GM12878 (cell line): ENCODE data around the gene STAT3. TPM values are rescaled to one million over a fixed set of nuclear protein-coding genes. Genes with fewer than 3 reads are reported as not detected.

Experiments
- ATF3 ChIP-seq: IDR thresholded peaks from 2 replicates; pipeline ENCODE4 v1.6.1; 2011; ENCODE audit warnings: low read depth, mild to moderate bottlenecking, low read length, moderate library complexity, borderline replicate concordance; ENCODE audit errors: extremely low read depth
- CBFB ChIP-seq: IDR thresholded peaks from 2 replicates; pipeline ENCODE4 v1.6.1; 2016; ENCODE audit warnings: antibody characterized with exemption, low read depth
- EED ChIP-seq: sonication (generic); IDR thresholded peaks from 2 replicates; pipeline ENCODE4 v1.6.1; 2016; ENCODE audit warnings: antibody characterized with exemption, low read depth
- EZH2 ChIP-seq: IDR thresholded peaks from 2 replicates; pipeline ENCODE4 v1.6.1; 2012; ENCODE audit warnings: low read depth, mild to moderate bottlenecking, control low read depth, inconsistent platforms, low read length, borderline replicate concordance; ENCODE audit not compliant: control insufficient read depth
- HCFC1 ChIP-seq: fragments of 150-350 bp; IDR thresholded peaks from 2 replicates; pipeline ENCODE4 v1.6.1; 2014; ENCODE audit warnings: low read length
- MTA3 ChIP-seq: IDR thresholded peaks from 2 replicates; pipeline ENCODE4 v1.6.1; 2012; ENCODE audit warnings: low read length, inconsistent platforms, borderline replicate concordance
- NFIC ChIP-seq: IDR thresholded peaks from 2 replicates; pipeline ENCODE4 v1.6.1; 2012; ENCODE audit warnings: low read depth, mild to moderate bottlenecking, inconsistent platforms, low read length, moderate library complexity
- NR2C1 ChIP-seq: fragments of 450-650 bp; IDR thresholded peaks from 2 replicates; pipeline ENCODE4 v1.6.1; 2017; ENCODE audit warnings: antibody characterized with exemption, mild to moderate bottlenecking, moderate library complexity
- NR2C2 ChIP-seq: IDR thresholded peaks from 2 replicates; pipeline ENCODE4 v1.6.1; 2011; ENCODE audit warnings: borderline replicate concordance, low read depth; ENCODE audit not compliant: control insufficient read depth, insufficient read length
- PAX5 ChIP-seq: IDR thresholded peaks from 2 replicates; pipeline ENCODE4 v1.6.1; 2011; ENCODE audit warnings: low read depth, low read length, borderline replicate concordance
- POU2F2 ChIP-seq: IDR thresholded peaks from 3 replicates; pipeline ENCODE4 v1.6.1; 2011; ENCODE audit warnings: low read depth, mild to moderate bottlenecking, low read length, borderline replicate concordance
- SMAD5 ChIP-seq: IDR thresholded peaks from 2 replicates; pipeline ENCODE4 v1.6.1; 2016; ENCODE audit warnings: antibody characterized with exemption, low read depth
- STAT1 ChIP-seq: fragments of 450-650 bp; conservative IDR thresholded peaks from 2 replicates; pipeline ENCODE4 v1.6.1; 2014; ENCODE audit warnings: antibody characterized with exemption, mild to moderate bottlenecking
- TAF1 ChIP-seq: IDR thresholded peaks from 2 replicates; pipeline ENCODE4 v1.6.1; 2011; ENCODE audit warnings: mild to moderate bottlenecking, low read depth, low read length, borderline replicate concordance
- TBL1XR1 ChIP-seq: IDR thresholded peaks from 2 replicates; pipeline ENCODE4 v1.6.1; 2012; ENCODE audit warnings: low read depth, low read length, improper control_type of control experiment
- polyA plus RNA-seq, 11 experiments: library from polyadenylated mRNA; depleted of rRNA in 4 of 11; unstranded in 6 of 11; stranded (reverse) in 5 of 11; fragments of >200 nt; fragmentation: Nextera tagmentation in 4 of 11; fragmentation: Illumina TruSeq in 1 of 11; extraction: Ambion mirVana in 4 of 11; extraction: Trizol in 1 of 11; gene quantifications; 1 replicate in 1 of 11; 2 replicates in 10 of 11; pipeline versions ENCODE4 v1.2.1 to v1.2.3, GENCODE V29; 2011 to 2016; ENCODE audit warnings: inconsistent platforms in 2 of 11, missing spikeins in 2 of 11, low read depth in 1 of 11
- total RNA-seq, 4 experiments: library from RNA; depleted of rRNA in 3 of 4; stranded (reverse); fragments of >200 nt in 3 of 4; fragmentation: Illumina TruSeq in 1 of 4; extraction: Trizol in 1 of 4; gene quantifications; 2 replicates each; pipeline versions ENCODE4 v1.2.1 to v1.2.3, GENCODE V29; 2013 to 2021
- TF ChIP-seq, protein P1 (sequence below): fragments of 450-650 bp; conservative IDR thresholded peaks from 2 replicates; pipeline ENCODE4 v1.6.1; 2017; ENCODE audit warnings: mild to moderate bottlenecking, moderate library complexity
- TF ChIP-seq, protein P2 (sequence below): IDR thresholded peaks from 2 replicates; pipeline ENCODE4 v1.6.1; 2012; ENCODE audit warnings: mild to moderate bottlenecking, low read depth, low read length

The STAT3 gene
- total and polyA plus RNA-seq, 10 of the 15 experiments (the other 5 are each of a cell fraction or from before 2014, with no cell fraction given), result 18.4 to 96.4 (median 60.9) TPM

GRCh38 chr17:42407289-42407836, 19.1 kb upstream of the STAT3 start (continued):
- TF ChIP-seq EED (no peak), EZH2 (no peak), NR2C2 (no peak), TBL1XR1 (no peak), TAF1 (no peak), SMAD5 (no peak), HCFC1 (peak; percentile 98), NR2C1 (peak; percentile 91), NFIC (no peak), STAT1 (no peak), POU2F2 (no peak), PAX5 (no peak), CBFB (no peak), MTA3 (no peak), ATF3 (0 out of 2 replicates have a peak, but pooled peaks have one; percentile 23)
- TF ChIP-seq, protein P1, sequence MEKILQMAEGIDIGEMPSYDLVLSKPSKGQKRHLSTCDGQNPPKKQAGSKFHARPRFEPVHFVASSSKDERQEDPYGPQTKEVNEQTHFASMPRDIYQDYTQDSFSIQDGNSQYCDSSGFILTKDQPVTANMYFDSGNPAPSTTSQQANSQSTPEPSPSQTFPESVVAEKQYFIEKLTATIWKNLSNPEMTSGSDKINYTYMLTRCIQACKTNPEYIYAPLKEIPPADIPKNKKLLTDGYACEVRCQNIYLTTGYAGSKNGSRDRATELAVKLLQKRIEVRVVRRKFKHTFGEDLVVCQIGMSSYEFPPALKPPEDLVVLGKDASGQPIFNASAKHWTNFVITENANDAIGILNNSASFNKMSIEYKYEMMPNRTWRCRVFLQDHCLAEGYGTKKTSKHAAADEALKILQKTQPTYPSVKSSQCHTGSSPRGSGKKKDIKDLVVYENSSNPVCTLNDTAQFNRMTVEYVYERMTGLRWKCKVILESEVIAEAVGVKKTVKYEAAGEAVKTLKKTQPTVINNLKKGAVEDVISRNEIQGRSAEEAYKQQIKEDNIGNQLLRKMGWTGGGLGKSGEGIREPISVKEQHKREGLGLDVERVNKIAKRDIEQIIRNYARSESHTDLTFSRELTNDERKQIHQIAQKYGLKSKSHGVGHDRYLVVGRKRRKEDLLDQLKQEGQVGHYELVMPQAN, result no peak
- TF ChIP-seq, protein P2, sequence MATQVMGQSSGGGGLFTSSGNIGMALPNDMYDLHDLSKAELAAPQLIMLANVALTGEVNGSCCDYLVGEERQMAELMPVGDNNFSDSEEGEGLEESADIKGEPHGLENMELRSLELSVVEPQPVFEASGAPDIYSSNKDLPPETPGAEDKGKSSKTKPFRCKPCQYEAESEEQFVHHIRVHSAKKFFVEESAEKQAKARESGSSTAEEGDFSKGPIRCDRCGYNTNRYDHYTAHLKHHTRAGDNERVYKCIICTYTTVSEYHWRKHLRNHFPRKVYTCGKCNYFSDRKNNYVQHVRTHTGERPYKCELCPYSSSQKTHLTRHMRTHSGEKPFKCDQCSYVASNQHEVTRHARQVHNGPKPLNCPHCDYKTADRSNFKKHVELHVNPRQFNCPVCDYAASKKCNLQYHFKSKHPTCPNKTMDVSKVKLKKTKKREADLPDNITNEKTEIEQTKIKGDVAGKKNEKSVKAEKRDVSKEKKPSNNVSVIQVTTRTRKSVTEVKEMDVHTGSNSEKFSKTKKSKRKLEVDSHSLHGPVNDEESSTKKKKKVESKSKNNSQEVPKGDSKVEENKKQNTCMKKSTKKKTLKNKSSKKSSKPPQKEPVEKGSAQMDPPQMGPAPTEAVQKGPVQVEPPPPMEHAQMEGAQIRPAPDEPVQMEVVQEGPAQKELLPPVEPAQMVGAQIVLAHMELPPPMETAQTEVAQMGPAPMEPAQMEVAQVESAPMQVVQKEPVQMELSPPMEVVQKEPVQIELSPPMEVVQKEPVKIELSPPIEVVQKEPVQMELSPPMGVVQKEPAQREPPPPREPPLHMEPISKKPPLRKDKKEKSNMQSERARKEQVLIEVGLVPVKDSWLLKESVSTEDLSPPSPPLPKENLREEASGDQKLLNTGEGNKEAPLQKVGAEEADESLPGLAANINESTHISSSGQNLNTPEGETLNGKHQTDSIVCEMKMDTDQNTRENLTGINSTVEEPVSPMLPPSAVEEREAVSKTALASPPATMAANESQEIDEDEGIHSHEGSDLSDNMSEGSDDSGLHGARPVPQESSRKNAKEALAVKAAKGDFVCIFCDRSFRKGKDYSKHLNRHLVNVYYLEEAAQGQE, result no peak
